SK-N-SH (cell line): Measurements from ENCODE around the gene POLR2C.

ENCODE experiments used
- FOXJ3 ChIP-seq: sonication (generic); formaldehyde crosslinking; IDR thresholded peaks from 2 replicates; pipeline ENCODE4 v1.5.1; 2020; ENCODE audit warnings: mild to moderate bottlenecking, missing genetic modification reagents
- USF1 ChIP-seq: IDR thresholded peaks from 2 replicates; pipeline ENCODE4 v1.4.0; 2012; ENCODE audit warnings: low read depth, borderline replicate concordance

- TF ChIP-seq FOXJ3 (CRISPR knock-in tag) (no peak), USF1 (no peak)
Measured at GRCh38 chr16:57427307-57427706, 35.2 kb upstream of the POLR2C start.
